Measurements from ENCODE around the gene IL15RA.

The IL15RA gene

DNA sequence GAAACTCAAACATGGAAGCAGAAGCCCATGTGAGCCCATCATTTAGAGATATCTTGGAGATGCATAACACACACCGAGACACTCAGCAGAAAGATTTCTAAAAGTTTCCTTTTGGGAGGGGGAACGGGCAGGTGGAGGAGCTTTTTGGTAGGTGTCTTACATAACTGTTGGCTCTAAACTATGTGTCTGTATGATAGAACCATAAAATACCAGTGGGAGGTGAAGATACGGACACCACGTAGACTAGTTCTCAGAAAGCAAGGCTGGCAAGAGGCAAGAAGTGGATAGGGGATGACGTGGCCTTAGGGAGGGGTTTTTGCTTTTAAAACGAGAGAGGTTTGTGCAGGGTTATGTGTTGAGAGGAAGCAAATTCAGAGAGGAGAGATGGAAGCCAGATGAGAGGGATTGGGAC, 36.5 kb downstream of the IL15RA start:
- no peak overlapping the region for H2AFZ ChIP-seq (ENCODE audit: low read depth, low read length)
- no peaks in the 10 kb centered on the region for H3K9me3 ChIP-seq (ENCODE audit: insufficient read depth, low read length, severe bottlenecking)
- H3K36me3 ChIP-seq (ENCODE audit: insufficient read depth, low read length), result peaks cover 23% of the 10 kb centered on the region
- no peak for ATAC-seq (ENCODE audit: insufficient read depth, low read depth)
- no peaks in the 10 kb centered on the region for H3K27me3 ChIP-seq (ENCODE audit: insufficient read depth, low read length, poor library complexity)
- no peaks in the 10 kb centered on the region for H4K20me1 ChIP-seq (ENCODE audit: insufficient read depth, low read length)
- H3K79me2 ChIP-seq (ENCODE audit: insufficient read depth, low read length), result no peaks in the 10 kb centered on the region
- DNase-seq, result no peak
- TF ChIP-seq, protein P1, sequence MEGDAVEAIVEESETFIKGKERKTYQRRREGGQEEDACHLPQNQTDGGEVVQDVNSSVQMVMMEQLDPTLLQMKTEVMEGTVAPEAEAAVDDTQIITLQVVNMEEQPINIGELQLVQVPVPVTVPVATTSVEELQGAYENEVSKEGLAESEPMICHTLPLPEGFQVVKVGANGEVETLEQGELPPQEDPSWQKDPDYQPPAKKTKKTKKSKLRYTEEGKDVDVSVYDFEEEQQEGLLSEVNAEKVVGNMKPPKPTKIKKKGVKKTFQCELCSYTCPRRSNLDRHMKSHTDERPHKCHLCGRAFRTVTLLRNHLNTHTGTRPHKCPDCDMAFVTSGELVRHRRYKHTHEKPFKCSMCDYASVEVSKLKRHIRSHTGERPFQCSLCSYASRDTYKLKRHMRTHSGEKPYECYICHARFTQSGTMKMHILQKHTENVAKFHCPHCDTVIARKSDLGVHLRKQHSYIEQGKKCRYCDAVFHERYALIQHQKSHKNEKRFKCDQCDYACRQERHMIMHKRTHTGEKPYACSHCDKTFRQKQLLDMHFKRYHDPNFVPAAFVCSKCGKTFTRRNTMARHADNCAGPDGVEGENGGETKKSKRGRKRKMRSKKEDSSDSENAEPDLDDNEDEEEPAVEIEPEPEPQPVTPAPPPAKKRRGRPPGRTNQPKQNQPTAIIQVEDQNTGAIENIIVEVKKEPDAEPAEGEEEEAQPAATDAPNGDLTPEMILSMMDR (IDR thresholded peaks at IDR 0.05; ENCODE audit: borderline replicate concordance, extremely low read depth, low read length, poor library complexity, severe bottlenecking), result no peak
- no peak for TF ChIP-seq EZH2 (IDR thresholded peaks at IDR 0.05; ENCODE audit: borderline replicate concordance, low read depth, low read length, severe bottlenecking)
- no peaks in the 10 kb centered on the region for H3K4me1 ChIP-seq (ENCODE audit: insufficient read depth, low read length)
- H3K27ac ChIP-seq (ENCODE audit: low read length), result no peak overlapping the region
- H3K4me2 ChIP-seq (ENCODE audit: insufficient read depth, low read length), result no peak overlapping the region
- H3K9ac ChIP-seq (ENCODE audit: low read depth, low read length), result no peak overlapping the region
- H3K4me3 ChIP-seq (ENCODE audit: low read depth in 1 of 2, low read length in 2 of 2), result no peak overlapping the region

GRCh38 chr10:5938291-5938690, 39.1 kb downstream of the IL15RA start:
- H3K9ac ChIP-seq (ENCODE audit: low read depth, low read length), result no peak overlapping the region
- no peaks in the 10 kb centered on the region for H4K20me1 ChIP-seq (ENCODE audit: insufficient read depth, low read length)
- no peak overlapping the region for H3K4me2 ChIP-seq (ENCODE audit: insufficient read depth, low read length)
- peaks cover 37% of the 10 kb centered on the region for H3K36me3 ChIP-seq (ENCODE audit: insufficient read depth, low read length)
- H3K4me1 ChIP-seq (ENCODE audit: insufficient read depth, low read length), result no peaks in the 10 kb centered on the region
- H3K27me3 ChIP-seq (ENCODE audit: insufficient read depth, low read length, poor library complexity), result no peaks in the 10 kb centered on the region
- no peak for DNase-seq
- no peaks in the 10 kb centered on the region for H3K79me2 ChIP-seq (ENCODE audit: insufficient read depth, low read length)
- H3K27ac ChIP-seq (ENCODE audit: low read length), result no peak overlapping the region
- no peak overlapping the region for H3K4me3 ChIP-seq (ENCODE audit: low read depth in 1 of 2, low read length in 2 of 2)
- ATAC-seq (ENCODE audit: insufficient read depth, low read depth), result no peak
- H3K9me3 ChIP-seq (ENCODE audit: insufficient read depth, low read length, severe bottlenecking), result no peaks in the 10 kb centered on the region
- H2AFZ ChIP-seq (ENCODE audit: low read depth, low read length), result no peak overlapping the region
- TF ChIP-seq, protein P1 (IDR thresholded peaks at IDR 0.05; ENCODE audit: borderline replicate concordance, extremely low read depth, low read length, poor library complexity, severe bottlenecking), result no peak
- no peak for TF ChIP-seq EZH2 (IDR thresholded peaks at IDR 0.05; ENCODE audit: borderline replicate concordance, low read depth, low read length, severe bottlenecking)

DNA sequence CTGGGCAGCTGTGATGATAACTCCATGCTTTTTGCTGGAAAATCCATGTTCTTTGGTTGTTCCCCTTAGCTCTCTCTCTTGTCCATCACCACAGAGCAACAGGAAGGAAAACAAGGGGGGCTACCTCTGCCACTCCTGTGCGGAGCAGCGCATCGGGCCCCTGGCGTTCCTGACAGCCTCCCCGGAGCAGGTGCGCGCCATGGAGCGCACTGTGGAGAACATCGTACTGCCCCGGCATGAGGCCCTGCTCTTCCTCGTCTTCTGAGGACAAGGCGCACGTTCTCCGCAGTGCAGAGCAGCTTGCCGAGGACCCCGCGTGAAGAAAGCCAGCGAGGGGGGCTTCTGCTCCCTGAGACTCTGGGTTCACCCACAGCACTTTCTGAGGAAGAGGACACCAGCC, 40.3 kb downstream of the IL15RA start:
- Histone ChIP-seq H3K36me3 (ENCODE audit: insufficient read depth, low read length) (peaks cover 48% of the 10 kb centered on the region), H3K4me3 (ENCODE audit: low read depth in 1 of 2, low read length in 2 of 2) (no peak overlapping the region), H3K79me2 (ENCODE audit: insufficient read depth, low read length) (no peaks in the 10 kb centered on the region), H3K9me3 (ENCODE audit: insufficient read depth, low read length, severe bottlenecking) (no peaks in the 10 kb centered on the region), H4K20me1 (ENCODE audit: insufficient read depth, low read length) (no peaks in the 10 kb centered on the region), H3K4me1 (ENCODE audit: insufficient read depth, low read length) (no peaks in the 10 kb centered on the region), H2AFZ (ENCODE audit: low read depth, low read length) (no peak overlapping the region), H3K4me2 (ENCODE audit: insufficient read depth, low read length) (no peak overlapping the region), H3K9ac (ENCODE audit: low read depth, low read length) (no peak overlapping the region), H3K27me3 (ENCODE audit: insufficient read depth, low read length, poor library complexity) (no peaks in the 10 kb centered on the region), H3K27ac (ENCODE audit: low read length) (no peak overlapping the region)
- no peak for DNase-seq
- no peak for ATAC-seq (ENCODE audit: insufficient read depth, low read depth)
- TF ChIP-seq, protein P1 (IDR thresholded peaks at IDR 0.05; ENCODE audit: borderline replicate concordance, extremely low read depth, low read length, poor library complexity, severe bottlenecking), result no peak
- TF ChIP-seq EZH2 (IDR thresholded peaks at IDR 0.05; ENCODE audit: borderline replicate concordance, low read depth, low read length, severe bottlenecking), result no peak

DNA sequence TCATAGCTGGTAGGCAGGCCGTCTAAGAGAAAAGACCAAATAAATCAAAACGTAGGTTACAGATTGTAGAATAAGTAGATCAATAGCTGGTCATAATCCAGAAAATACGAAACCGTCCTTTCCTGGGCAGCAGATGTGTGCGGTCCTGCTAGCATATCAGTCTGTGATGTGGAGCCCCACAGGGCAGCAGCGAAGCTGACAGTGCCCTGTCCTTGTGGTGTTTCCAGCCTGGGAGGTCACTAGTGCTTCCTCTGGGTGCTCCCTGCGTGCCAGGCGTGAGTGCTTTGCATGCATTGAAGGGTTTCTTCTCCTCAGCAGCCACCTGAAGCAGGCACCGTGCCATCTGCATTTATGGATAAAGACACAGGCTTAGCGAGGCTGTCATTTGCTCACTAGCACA, 41.7 kb downstream of the IL15RA start:
- no peak overlapping the region for H3K27ac ChIP-seq (ENCODE audit: low read length)
- no peak overlapping the region for H2AFZ ChIP-seq (ENCODE audit: low read depth, low read length)
- H3K9ac ChIP-seq (ENCODE audit: low read depth, low read length), result no peak overlapping the region
- no peak for DNase-seq
- H3K27me3 ChIP-seq (ENCODE audit: insufficient read depth, low read length, poor library complexity), result no peaks in the 10 kb centered on the region
- ATAC-seq (ENCODE audit: insufficient read depth, low read depth), result no peak
- H4K20me1 ChIP-seq (ENCODE audit: insufficient read depth, low read length), result no peaks in the 10 kb centered on the region
- peaks cover 55% of the 10 kb centered on the region for H3K36me3 ChIP-seq (ENCODE audit: insufficient read depth, low read length)
- no peaks in the 10 kb centered on the region for H3K9me3 ChIP-seq (ENCODE audit: insufficient read depth, low read length, severe bottlenecking)
- H3K4me2 ChIP-seq (ENCODE audit: insufficient read depth, low read length), result no peak overlapping the region
- TF ChIP-seq EZH2 (IDR thresholded peaks at IDR 0.05; ENCODE audit: borderline replicate concordance, low read depth, low read length, severe bottlenecking), result no peak
- TF ChIP-seq, protein P1 (IDR thresholded peaks at IDR 0.05; ENCODE audit: borderline replicate concordance, extremely low read depth, low read length, poor library complexity, severe bottlenecking), result no peak
- no peaks in the 10 kb centered on the region for H3K4me1 ChIP-seq (ENCODE audit: insufficient read depth, low read length)
- no peak overlapping the region for H3K4me3 ChIP-seq (ENCODE audit: low read depth in 1 of 2, low read length in 2 of 2)
- H3K79me2 ChIP-seq (ENCODE audit: insufficient read depth, low read length), result no peaks in the 10 kb centered on the region
